GM18511 (cell line): ENCODE results near the gene RIMBP3B.
"Not testable (repeated sequence)": the region's sequence is repeated elsewhere in the genome, so short reads cannot be mapped to it uniquely, and the experiment has no call there.

ENCODE experiments used
- ATAC-seq: cut with Tn5 transposase; IDR thresholded peaks from one replicate; pipeline ENCODE4 v1.9.1; 2021; ENCODE audit warnings: mild to moderate bottlenecking, moderate library complexity; ENCODE audit not compliant: unreplicated experiment

The RIMBP3B gene, protein sequence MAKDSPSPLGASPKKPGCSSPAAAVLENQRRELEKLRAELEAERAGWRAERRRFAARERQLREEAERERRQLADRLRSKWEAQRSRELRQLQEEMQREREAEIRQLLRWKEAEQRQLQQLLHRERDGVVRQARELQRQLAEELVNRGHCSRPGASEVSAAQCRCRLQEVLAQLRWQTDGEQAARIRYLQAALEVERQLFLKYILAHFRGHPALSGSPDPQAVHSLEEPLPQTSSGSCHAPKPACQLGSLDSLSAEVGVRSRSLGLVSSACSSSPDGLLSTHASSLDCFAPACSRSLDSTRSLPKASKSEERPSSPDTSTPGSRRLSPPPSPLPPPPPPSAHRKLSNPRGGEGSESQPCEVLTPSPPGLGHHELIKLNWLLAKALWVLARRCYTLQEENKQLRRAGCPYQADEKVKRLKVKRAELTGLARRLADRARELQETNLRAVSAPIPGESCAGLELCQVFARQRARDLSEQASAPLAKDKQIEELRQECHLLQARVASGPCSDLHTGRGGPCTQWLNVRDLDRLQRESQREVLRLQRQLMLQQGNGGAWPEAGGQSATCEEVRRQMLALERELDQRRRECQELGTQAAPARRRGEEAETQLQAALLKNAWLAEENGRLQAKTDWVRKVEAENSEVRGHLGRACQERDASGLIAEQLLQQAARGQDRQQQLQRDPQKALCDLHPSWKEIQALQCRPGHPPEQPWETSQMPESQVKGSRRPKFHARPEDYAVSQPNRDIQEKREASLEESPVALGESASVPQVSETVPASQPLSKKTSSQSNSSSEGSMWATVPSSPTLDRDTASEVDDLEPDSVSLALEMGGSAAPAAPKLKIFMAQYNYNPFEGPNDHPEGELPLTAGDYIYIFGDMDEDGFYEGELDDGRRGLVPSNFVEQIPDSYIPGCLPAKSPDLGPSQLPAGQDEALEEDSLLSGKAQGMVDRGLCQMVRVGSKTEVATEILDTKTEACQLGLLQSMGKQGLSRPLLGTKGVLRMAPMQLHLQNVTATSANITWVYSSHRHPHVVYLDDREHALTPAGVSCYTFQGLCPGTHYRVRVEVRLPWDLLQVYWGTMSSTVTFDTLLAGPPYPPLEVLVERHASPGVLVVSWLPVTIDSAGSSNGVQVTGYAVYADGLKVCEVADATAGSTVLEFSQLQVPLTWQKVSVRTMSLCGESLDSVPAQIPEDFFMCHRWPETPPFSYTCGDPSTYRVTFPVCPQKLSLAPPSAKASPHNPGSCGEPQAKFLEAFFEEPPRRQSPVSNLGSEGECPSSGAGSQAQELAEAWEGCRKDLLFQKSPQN (N-terminal part only)

DNA sequence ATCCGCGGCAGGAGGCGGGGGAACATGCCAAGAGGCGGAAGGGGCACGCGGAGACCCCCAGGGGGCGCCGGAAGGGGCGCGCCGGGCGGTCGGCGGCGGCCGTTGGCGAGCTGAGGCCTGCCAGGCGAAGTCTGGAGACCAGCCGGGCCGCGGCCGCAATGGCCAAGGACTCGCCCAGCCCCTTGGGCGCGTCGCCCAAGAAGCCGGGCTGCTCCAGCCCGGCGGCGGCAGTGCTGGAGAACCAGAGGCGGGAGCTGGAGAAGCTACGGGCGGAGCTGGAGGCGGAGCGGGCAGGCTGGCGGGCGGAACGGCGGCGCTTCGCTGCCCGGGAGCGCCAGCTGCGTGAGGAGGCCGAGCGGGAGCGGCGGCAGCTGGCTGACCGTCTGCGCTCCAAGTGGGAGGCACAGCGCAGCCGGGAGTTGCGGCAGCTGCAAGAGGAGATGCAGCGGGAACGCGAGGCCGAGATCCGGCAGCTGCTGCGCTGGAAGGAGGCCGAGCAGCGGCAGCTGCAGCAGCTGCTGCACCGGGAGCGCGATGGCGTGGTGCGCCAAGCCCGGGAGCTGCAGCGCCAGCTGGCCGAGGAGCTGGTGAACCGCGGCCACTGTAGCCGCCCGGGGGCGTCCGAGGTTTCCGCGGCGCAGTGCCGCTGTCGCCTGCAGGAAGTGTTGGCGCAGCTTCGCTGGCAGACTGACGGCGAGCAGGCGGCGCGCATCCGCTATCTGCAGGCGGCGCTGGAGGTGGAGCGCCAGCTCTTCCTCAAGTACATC, at the start of gene RIMBP3B:
RIMBP3B (plus strand) TSS at position 51 of the 767 bp plus-strand sequence; CDS start at position 159, 108 bp downstream.
- ATAC-seq, result not testable (repeated sequence)

DNA sequence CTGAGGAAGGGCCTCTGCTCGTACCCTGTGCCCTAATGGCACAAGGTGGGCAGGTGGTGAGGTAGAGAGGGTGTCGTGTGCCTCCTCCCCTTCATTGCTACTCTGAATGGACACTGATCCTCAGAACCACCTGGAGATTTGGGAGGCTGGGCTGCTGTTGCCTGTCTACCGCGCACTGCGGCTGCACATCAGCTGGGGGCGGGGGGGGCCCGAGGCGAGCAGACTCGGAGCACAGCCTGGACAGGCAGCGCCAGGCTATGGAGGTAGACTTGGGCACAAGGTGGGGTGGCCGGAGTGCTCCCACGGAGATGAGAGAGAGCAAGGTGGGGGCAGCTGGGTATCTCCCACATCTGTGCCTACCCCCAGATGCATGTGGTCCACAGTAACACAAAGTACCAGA, 26.0 kb upstream of the RIMBP3B start:
- not testable (repeated sequence) for ATAC-seq

DNA sequence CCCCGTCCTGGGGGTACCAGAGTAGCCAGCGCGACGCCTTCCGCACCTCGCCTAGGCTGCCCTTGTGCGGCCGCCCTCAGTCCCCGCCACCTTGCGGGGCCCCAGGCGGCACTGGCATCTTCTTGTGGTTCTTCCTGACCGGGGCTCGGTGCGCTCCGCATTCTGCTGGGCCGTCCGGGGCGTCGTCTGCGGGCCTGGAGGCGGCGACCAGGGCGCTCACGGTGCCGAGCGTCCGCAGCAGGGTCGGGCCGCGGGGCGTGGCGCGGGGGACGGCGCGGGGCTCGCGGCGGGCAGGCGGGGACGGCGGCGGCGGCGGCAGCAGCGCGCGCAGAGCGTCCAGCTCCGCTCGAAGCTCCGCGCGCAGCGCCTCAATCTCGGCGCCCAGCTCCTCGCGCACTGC, 23.0 kb upstream of the RIMBP3B start:
- not testable (repeated sequence) for ATAC-seq

DNA sequence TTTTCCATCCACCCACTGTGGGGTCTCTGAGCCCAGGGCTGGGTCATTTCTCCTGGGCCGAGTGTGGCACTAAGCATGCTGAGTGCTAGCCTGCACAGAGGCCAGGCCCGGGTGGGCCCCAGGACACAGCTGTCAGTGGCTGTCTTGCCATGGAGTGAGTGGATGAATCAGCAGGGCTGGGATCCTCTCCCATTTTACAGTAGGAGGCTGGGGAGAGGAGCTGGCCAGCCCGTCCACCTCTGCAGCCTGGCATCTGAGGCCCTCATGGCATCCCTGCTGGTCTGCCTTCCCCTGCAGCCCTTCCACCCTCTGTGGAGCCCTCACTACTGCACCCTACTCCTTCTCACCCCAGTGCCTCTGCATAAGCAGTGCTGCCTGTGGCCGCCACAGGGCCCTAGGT, 21.1 kb upstream of the RIMBP3B start:
- not testable (repeated sequence) for ATAC-seq

DNA sequence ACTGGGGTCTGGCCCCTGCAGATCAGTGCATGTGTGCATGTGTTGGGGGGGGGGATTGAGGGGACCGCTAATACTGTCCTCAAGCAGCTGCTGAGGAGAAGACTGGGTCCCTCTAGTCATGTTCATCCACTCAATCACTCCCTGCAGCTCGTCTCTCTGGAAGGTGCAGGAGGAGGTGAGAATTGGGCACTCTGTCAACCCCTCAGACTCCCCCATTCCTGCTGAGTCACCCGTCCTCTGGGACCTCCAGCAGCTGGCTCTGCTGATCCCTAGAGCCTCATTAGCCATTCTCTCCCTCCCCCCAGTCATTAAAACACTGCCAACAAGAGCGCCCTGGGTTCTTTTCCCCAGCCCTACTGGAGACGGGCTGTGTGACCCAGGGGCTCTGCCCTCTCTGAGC, 20.5 kb upstream of the RIMBP3B start:
- ATAC-seq, result not testable (repeated sequence)

DNA sequence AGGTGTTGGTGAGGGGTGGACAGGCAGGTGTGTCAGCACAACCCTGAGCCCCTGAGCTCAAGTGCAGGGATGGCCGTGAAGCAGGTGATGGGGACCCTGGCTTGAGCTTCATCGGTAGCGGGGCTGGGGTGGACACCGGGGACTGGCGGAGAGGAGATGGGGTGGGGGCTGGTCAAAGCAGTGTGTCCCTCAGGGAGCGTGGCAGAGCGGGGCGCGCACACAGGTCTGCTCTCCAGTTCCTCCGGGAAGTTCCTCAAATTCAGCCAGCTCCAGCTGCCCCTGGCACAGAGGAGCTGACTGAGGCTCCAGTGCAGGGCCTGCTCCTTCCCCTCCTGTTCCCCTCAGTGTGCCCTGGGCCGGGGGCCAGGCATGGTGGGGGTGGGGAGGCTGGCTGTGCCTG, 19.7 kb upstream of the RIMBP3B start:
- not testable (repeated sequence) for ATAC-seq

DNA sequence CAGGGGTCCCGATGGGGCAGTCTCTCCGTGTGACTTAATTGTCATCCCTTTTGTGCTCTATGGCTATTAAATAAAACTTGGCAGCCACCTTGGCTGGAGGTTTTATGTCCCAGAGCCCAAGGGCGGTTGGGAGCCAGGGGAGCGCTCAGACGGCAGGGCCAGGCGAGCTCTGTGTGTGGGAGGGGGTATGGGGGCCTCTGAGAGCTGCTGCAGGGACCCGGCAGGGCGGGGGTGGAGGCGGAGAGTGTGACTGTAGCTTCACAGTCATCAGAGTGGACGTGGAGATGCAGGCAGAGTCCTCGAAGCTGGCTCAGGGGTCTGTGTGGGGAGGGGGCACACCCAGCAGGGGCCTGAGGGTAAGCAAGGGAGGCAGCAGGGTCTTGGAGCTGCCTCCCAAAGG, 19.2 kb upstream of the RIMBP3B start:
- ATAC-seq, result not testable (repeated sequence)

DNA sequence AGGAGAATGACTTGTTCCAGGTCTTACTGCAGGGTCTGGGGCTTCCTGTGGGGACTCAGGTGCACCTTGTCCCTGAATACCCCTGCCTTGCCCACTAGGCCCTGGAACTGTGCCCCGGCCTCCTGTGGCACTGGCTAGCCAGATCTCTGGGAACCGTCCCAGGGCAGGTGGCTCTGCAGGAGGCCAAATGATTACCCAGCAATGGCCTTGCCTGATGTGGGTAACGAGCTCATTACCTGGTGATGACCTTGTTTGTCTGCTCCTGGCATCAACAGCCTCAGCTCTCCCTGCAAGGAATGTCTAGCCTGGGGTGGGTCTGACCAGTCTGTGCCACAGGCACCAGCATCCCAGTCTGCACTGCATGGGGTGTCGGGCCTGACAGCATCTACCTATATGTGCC, 18.2 kb upstream of the RIMBP3B start:
- not testable (repeated sequence) for ATAC-seq

DNA sequence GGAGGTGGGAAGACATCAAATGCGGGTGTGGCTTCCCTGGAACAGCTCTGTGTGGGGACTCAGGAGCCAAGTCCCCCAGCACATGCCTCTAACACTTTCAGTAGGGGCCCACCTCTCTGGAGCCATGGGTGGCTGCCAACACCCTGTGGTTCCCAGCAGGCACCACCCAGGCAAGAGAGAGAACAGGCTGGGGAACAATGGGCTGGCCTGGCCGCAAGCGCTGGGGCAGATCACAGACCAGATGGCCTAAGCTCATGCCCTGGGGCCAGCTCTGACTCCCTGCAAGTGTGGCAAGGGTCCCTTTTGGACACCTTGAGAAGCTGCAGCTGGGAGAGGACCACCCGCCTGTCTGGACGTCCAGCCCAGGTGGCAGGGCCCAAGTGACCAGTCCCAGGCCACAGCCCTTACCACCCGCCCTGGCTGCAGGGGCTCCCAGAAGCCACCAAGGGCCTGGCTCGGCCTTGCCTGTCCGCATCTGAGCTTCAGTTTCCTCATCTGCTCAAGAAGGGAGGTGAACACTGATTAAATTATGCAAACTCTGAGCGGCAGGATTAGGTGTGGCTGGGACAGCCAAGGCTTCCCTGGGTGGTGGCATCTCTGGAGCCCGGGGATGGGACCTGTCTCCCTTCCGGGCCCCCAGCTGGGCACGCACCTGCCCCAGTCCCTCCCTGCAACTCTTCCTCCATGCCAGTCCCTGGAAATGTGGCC, 14.8 kb upstream of the RIMBP3B start:
- ATAC-seq, result not testable (repeated sequence)

DNA sequence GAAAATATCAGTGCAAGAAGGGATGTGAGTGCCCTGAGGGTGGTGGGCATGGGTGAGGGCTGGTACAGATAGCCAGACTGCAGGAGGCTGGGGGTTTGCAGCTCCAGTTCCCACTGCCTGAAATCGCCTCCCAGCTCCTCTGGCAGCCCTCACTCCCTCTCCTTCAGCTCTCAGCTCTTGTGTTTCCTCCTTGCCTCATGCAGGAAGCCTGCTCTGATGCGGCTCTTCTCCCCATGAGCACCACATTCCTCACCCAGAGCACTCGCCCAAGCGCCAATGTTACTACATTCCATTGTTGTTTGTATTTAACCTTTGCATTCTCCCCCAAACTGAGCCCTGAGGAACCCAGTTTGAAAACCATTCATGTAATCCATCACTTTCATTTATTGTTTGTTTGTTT, 7.7 kb upstream of the RIMBP3B start:
- not testable (repeated sequence) for ATAC-seq

DNA sequence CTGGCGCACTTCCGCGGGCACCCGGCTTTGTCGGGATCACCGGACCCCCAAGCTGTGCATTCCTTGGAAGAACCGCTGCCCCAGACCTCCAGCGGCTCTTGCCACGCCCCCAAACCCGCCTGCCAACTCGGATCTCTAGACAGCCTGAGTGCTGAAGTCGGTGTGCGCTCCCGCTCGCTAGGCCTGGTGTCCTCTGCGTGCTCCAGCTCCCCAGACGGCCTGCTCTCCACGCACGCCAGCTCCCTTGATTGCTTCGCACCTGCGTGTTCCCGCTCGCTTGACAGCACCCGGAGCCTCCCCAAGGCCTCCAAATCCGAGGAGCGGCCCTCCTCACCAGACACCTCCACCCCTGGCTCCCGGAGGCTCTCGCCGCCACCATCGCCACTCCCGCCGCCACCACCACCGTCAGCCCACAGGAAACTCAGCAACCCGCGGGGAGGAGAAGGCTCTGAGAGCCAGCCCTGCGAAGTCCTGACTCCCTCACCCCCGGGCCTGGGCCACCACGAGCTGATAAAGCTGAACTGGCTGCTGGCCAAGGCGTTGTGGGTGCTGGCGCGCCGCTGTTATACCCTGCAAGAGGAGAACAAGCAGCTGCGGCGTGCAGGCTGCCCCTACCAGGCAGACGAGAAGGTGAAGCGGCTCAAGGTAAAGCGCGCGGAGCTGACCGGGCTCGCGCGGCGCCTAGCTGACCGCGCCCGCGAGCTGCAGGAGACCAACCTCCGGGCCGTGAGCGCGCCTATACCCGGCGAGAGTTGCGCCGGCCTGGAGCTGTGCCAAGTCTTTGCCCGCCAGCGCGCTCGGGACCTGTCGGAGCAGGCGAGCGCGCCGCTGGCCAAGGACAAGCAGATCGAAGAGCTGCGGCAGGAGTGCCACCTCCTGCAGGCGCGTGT, 1.2 kb downstream of the RIMBP3B start:
- not testable (repeated sequence) for ATAC-seq

DNA sequence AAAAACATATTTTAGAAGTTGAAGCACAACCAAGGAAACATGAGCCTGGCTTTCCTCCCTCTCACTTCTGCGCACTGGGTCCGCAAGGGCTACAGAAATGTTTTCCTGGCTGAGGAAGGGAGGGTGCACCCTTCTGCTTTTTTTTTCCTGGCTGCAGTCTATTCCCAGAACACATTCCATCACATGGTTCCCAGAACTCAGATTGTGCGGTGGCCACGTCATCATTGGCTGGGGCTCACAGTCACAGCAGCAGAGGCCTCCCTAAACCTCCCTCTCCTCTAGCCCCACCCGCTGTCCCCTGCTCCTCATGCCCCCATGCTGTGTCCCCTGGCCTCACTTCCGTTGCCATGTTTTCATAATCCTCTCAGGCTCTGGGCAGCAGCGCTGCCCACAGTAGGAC, 5.9 kb downstream of the RIMBP3B start:
- ATAC-seq, result not testable (repeated sequence)

DNA sequence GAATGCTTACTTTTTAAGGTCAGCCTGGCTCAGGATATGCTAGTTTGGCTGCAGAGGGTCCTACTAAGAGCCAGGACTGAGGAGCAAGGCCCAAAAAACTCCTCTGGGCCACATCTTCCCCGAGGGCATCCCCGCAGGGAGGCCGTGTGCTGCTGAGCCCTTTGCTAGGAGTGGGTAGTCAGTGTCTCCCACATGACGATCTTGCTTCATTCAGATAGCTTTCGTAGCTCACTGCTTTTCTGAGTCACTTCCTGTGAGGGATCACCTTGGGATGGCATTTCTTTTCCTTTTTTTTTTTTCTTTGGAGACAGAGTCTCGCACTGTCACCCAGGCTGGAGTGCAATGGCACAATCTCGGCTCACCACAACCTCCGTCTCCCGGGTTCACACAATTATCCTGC, 6.5 kb downstream of the RIMBP3B start:
- not testable (repeated sequence) for ATAC-seq

DNA sequence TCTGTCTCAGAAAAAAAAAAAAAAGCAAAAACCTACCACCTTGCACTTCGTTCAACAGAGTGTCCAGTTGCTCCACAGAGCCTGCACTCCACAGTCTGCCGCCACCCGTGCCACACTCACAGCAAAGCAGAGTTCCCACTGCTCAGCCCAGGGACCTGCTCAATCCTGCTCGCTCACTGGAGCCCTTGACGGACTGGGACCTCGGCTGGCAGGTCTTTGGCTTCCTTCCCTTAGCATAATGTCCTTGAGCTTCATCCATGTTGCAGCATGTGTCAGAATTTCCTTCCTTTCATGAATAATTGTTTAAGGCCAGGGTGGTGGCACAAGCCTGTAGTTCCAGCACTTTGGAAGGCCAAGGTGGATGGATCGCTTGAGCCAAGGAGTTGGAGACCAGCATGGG, 11.1 kb downstream of the RIMBP3B start:
- ATAC-seq, result not testable (repeated sequence)

DNA sequence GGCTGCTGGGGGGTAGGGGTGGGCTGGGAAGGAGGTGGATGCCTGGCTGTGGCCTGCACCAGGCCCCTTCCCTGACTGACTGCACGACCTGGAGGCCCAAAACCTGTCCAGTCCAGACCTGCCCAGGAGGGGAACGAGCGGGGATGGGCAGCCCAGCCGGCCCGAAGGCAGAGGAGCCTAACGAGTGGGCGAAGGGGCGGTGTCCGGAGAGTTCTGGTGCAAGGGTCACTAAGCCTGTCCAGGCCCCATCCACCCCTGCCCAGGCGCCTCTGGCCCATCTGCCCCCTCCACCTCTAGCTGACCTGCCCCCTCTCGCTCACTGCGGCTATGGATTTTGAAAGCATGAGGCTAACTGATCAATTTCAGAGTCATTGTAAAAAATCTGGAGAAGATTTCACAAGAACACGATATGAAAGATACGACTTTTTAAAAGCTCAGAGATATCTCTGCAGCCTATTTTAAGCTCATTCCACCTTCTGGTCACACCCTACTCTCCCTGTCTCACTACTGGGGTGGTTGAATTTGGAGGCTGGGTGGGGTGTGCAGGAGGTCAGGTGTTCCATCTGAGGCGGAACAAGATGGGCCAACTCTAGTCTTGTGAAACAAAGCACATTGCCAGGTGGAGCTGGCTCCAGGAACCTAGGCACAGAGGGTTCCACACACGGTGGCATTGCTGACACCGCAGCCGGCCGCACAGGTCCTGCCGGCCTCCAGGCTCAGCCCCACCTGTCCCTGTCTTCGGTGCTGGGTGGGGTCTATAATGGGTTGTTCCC, 17.8 kb downstream of the RIMBP3B start:
- ATAC-seq, result not testable (repeated sequence)

DNA sequence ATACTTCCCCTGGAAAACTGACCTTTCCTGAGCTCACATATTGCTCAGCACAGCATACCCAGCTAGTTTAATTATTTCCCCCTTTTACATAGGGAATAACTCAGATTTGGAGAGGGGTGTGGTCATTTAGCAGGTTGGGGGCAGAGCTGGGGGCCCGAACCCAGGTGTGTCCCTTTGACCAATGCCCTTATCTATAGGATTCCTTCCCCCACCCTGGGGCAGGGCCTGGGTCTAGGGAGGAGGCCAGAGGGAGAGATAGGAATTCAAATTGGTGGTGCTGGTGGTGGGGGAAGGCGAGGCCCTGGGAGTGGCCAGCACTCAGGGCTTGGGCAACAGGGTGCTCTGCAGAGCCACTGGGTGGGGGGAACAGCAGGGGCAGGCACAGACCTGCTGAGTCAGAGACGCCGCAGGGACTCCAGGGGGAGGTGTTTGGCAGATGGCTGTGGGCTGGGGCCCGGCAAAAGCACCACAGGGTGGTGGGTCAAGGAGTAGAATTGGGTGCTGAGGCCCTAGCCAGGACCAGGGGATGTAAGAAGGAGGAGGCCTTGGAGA, 19.3 kb downstream of the RIMBP3B start:
- ATAC-seq, result not testable (repeated sequence)

DNA sequence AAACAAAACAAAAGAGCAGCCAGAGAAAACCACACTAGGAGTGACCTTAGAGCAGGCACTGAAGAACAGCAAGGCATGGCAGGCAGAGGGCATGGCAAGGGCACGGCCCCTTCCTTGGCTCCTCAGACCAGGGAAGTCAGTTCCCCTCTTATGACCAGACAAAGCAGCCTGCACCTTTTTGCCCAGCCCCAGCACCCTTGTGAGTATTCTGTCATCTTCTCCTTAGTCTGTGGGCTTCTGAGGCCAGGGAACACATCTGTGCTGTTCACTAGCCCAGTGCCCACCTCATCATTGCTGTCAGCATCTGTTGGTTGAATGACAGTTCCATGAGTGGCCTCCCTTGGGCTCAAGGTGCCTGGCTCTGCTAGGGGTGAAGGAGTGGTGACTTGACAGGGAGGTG, 23.6 kb downstream of the RIMBP3B start:
- ATAC-seq, result not testable (repeated sequence)
